Hematopoietic multipotent progenitor cell treated with erythropoietin and hydrocortisone succinate and interleukin-3 and kit ligand, for 4 days (in vitro differentiated cells): Measurements from ENCODE around the gene EMP3.
"Not testable (repeated sequence)": the region's sequence is repeated elsewhere in the genome, so short reads cannot be mapped to it uniquely, and the experiment has no call there.

ENCODE experiments used
- DNase-seq: peaks from one replicate; pipeline ENCODE4 v3.0.0-alpha.2; 2015

The EMP3 gene

DNA sequence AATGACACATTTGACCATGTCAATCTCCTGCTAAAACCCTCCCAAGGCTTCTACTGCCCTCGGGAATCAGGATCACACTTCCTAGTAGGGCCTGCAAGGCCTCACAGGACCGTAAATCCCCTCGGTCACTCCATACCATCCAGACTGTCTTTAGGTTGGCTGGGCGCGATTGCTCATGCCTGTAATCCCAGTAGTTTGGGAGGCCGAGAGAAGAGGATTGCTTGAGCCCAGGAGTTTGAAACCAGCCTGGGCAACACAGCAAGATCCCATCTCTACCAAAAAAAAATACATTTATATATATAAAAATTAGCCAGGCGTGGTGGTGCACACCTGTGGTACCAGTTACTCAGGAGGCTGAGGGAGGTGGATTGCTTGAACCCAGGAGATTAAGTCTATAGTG, 23.4 kb downstream of the EMP3 start:
- DNase-seq: no peak

DNA sequence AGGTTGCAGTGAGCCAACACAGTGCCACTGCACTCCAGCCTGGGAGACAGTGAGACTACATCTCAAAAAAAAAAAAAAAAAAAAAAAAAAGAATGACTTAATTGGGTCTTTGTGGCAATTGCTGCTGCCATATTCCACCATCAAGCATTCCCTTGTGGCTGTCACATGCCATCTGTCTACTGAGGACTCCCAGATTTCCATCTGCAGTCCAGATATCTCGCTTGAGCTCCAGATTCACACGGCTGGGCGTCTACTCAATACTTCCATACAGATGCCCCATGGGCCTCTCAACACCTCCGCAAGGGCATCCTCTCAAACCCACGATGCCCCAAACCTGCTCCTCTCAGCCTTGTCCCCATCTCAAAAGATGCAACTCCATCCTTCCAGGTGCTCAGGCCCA, 25.5 kb downstream of the EMP3 start:
- no peak for DNase-seq

DNA sequence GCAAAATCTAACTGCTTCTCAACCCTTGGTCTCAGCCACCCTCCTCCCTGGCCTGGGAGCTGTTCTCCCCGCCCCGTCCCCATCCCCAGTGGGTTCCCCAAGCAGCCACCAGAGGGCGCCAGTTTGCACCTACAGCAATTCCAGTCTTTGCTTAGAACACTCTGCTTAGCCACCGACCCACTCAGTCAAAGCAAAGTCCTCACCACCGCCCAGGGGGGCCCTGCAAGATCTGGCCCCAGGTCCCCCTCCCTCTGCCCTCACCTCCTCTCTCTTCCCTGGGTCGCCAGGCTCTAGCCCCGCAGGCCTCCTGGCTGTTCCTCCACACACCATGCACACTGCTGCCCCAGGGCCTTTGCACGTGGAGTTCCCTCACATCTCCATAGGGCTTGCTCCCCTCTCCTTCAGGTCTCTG, 26.0 kb downstream of the EMP3 start:
- DNase-seq: peak; percentile 87

DNA sequence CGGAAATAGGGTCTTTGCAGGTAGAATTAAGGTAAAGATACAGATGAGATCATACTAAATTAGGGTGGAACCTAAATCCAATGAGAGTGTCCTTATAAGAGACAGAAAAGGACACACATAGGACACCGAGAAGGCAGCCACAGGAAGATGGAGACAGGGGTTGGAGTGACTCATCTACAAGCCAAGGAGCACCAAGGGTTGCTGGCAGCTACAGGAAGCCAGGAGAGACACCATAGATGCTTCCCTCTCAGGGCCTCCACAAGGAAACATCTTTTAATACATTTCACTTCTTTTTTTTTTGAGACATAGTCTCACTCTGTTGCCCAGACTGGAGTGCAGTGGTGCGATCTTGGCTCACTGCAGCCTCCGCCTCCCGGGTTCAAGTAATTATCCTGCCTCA, 28.3 kb downstream of the EMP3 start:
- DNase-seq: no peak

DNA sequence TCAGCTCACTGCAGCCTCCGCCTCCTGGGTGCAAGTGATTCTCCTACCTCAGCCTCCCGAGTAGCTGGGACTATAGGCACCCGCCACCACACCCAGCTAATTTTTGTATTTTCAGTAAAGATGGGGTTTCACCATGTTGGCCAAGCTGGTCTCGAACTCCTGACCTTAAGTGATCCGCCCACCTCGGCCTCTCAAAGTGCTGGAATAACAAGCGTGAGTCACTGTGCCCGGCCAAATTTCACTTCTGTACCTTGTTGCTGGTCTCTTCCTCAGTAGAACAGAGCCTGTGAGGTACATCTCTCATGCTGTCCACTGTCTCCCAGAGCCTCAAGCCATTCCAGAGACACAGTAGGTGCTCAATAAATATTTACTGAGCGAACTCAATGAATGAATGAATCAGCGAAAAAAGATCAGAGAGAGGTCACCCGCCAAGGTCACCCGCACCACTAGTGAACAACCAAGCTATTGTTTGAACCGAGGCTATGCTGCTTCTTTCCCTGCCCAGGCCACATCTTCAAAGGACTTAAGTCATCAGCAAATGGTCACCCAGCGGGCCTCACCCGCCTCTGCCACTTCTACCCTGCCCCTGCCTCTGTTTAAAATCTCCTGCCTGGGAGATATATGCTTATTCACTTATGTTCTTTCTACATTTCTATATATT, 29.1 kb downstream of the EMP3 start:
- no peak for DNase-seq

DNA sequence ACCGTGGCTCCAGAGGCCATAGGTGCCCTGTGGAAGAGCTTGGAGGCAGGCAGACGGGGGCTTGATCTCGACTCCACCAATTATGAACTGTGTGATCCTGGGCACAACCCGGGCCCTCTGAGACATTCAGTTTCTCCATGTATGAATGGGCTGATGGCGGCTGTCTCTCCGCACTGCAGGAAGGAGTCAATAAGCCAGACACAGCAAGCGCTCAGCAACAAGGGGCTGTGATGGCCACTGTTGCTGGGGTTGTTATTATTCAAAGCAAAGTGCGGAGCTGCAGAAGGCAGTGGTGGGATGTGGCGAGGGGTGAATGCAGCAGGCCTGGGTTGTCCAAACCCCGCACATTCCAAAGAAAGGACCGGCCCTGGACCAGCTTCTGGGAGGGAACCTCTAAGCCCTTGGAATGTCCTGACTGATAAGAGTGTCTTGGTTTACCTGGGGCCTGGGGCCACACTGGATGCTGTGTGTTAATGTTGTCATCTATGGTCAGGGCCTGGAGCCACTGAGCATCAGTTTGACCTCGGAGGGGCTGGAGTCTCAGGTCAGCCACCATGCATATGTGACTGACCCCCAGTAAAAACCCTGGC, 30.1 kb downstream of the EMP3 start:
- DNase-seq: no peak

DNA sequence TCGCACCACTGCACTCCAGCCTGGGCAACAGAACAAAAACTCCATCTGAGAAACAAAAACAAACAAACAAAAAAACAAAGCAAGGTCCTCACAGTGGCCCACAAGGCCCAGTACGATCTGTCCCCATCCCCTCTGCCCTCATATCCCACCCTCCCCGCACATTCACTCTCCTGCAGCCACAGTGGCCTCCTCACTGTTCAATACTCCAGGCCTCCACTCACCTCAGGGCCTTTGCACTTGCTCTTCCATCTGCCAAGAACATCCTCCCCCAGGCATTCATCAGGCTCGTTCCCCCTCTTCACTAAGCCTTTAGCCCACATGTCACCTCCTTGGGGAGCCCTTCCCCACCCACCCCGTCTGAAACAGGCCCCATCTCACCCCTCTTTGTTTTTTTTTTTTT, 33.8 kb downstream of the EMP3 start:
- no peak for DNase-seq

DNA sequence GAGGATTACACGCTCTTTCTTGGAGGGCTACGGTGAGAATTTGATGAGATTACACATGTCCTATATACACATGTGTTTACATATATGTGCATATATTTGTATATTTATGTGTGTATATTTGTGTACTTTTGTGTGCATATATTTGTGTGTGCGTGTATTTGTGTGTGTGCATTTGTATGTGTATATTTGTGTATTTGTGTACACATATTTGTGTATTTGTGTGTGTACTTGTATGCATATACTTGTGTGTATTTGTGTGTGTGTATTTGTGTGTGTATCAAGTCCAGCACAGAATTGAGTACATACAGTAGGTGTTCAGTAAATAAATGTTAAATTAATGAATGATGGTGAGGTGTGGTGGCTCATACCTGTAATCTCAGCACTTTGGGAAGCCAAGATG, 36.6 kb downstream of the EMP3 start:
- no peak for DNase-seq

DNA sequence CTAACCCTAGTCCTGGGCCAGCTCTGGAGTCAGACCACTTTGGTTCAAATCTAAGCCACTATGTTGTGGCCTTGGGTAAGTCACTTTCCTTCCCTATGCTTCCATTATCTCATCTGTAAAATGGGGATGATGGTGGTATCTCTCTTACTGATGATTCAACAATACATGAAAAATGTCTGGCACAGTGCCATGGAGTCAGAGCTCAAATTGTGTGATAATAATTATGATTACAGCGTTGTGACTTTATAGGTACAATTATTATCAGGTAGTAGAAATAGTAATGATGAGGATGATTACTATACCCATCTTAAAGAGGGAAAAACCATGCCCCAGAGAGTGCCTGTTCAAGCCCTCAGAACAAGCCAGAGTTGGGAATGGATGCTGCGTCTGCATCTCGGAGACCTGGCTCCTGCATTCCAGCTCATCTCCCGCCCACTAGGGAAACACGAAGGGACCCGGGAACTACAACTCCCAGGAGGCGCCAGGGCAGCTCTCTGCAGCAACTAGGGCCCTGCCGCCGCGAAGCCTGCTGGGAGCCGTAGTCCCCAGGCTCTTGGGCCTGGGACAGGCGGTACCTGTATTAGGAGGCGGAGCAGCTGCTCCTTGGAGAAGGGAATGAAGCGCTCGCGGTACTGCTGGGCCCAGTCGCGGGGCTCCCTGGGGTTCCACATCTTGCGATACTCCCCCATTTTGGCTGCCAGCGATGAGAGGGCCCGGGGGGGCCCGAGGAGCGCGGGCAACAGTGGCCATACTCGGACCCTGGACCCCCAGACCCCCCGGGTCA, 37.6 kb downstream of the EMP3 start:
- peak; percentile 97 for DNase-seq

DNA sequence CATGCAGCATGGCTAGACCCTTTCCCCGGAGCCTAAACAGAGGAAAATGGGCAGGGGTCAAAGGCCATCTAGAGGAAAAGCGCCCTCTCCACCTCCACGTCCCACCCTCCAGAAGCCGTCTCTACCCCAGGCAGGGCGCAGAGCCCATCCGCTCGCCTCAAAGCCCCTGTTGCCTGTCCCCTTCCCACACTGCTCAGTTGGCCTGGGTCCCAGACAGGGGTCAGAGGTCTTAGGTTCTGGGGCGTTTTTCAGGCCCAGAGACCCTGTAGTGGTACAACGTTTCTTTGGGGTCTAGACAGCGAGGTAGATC, 38.1 kb downstream of the EMP3 start:
- DNase-seq: no peak

DNA sequence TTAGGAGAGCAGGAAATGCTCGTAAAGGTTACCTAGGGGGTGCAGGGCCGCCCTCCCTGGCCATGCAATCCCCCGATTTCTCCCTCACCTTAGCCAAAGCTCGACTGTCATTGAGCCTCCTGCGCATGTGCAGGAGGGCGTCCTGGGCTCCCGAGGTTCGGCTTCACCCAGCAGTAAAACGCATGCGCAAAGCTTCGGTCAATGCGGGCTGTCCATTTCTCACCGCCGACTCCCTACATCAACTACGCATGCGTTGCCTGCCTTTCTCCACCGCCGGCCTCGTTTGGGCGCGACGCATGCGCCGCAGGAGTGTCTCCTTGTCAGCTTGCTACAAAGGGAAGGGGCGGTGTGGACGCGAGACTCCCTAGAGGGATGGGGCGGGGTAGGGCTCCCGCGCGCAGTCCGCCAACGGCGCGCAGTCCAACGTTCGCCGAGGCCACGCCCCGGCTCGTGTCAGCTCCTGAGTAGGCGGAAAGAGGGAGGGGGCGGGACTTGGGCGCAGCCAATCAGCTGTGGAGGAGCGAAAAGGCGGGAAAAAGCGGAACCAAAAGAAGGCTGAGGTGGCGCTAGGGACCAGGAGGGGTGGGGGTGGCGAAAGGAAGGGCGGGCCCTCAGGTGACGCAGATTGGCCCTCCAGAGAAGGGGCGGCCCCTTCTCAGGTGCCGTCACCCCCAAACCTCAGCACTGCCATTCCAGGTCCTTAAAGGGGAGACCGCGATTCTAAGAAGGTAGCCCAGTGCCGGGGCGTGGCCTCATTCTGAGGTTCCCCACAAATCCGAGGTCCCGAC, 38.7 kb downstream of the EMP3 start, which contains the start of the genes SYNGR4 and TMEM143:
Gene SYNGR4 (plus strand): TSS at position 558 of the 788 bp plus-strand sequence. CDS start 1,476 bp downstream, outside the sequence.
Gene TMEM143 (minus strand): TSS at position 131 of the 788 bp plus-strand sequence. CDS start 20 bp downstream, at position 111.
- DNase-seq: peak; percentile 100

DNA sequence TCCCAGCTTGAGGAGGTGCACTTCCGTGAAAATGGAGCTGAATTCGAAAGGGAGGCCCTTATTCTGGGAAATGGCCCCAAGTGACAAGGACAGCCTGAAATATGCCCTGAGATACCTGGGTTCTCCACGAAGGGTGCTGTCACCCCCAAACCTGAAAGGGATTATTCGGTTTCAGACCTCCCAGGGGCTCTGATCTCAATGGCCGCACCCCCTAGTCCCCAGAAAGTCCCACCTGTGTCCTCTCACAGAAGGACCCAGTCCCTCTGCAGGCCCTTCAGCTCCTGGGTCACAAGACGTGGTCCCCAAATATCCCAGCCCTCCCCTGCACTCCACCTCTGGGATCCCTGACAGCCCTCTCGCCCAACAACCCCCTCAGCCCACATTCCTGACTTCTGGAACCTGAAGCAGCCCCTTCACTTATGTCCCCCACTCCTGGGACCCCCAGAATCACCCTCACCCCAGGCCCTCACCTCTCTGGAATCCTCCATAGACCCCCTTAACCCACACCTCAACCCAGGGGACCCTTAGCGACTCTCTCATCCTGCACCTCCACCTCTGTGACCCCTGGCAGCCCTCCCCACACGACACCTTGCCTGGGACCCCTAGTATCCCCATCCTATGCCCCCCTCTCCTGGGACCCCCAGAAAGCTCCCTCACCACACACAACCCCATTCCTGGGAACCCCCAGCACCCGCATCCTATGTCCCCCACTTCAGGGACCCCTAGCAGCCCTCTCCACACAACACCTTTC, 39.4 kb downstream of the EMP3 start:
- no peak for DNase-seq

DNA sequence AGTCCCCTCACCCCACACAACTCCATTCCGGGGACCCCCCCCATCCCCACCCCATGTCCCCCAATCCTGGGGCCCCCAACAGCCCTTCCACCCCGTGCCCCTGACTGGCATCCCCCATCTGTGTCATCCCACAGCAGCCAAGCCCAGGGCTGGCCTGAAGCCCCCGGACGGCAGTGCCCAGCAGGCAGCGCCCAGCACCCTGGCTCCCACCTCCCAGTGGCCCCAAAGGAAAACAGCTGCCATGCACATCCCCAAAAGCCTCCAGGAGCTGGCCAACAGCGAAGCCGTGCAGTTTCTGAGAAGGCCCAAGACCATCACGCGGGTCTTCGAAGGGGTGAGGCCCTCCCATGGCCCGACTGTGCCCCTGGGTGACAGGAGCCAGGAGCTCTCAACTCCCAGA, 40.2 kb downstream of the EMP3 start:
- no peak for DNase-seq

DNA sequence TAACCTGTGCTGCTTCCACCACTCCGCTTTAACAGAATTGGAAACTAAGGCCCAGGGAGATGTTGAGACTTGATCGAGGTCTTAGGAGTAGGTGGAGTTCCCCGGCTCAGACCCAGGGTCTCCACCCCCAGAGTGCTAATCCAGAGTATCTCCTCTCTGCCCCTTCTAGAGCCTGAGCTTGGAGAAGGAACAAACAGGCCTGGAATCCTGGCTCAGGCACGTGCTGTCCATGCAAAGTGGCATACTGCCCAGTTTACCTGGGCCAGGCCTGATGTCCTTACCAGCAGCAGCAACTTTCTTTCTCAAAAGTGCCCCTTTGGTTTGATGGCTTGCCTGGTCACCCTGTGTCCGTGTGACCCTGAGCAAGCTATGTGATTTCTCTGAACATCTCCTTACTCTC, 42.5 kb downstream of the EMP3 start:
- no peak for DNase-seq

DNA sequence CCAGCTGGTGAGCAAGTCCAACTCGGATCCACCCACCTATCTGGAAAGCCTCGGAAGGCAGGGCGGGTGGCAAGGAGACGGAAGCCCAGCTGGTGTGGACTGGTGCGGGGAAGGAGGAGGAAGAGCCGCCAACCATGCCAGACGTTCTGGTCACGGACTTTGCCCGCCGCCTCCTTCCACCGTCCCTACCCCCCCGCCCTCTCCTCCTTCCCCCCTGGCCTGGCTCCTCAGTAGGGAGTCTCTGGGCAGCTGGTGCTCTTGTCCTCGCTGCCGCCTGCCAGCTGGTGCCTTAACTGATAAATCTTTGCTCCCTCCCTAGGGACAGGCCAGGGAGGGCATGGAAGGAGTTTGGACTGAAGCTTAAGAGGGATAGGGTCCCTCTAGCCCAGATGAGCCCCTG, 43.6 kb downstream of the EMP3 start:
- no peak for DNase-seq

DNA sequence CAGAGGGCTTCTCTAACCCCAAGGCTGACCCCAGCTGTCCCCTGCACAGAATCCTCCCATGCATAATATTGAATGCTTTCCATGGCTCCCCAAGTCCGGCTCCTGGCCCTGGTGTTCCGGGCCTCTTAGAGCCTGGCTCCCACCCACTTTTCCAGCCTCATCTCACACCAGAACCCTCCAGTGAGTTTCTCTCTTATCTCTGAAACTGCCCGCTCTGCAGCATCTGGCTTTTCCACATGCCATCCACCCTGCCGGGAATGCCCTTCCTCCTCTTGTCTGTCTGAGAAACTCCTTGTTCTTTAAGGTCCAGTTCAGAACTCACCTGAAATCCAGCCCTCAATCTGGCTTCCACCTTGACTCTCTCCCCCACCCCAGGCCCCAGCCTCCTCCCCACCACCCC, 45.6 kb downstream of the EMP3 start:
- no peak for DNase-seq

DNA sequence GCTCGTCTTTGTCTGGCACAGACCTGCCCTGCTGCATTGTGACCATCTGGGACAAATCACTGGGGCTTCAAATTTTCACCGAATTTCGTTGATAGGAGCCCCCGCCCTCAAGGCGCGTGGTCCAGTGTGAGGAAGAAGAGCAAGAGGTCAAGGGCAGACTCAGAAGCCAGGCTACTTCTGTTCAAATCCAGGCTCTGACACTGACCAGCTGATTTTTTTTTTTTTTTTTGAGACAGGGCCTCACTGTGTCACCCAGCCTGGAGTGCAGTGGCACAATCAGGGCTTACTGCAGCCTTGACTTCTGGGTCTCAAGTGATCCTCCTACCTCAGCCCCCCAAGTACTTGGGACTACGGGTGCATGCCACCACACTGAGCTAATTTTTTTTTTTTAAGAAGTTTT, 46.0 kb downstream of the EMP3 start:
- DNase-seq: no peak

DNA sequence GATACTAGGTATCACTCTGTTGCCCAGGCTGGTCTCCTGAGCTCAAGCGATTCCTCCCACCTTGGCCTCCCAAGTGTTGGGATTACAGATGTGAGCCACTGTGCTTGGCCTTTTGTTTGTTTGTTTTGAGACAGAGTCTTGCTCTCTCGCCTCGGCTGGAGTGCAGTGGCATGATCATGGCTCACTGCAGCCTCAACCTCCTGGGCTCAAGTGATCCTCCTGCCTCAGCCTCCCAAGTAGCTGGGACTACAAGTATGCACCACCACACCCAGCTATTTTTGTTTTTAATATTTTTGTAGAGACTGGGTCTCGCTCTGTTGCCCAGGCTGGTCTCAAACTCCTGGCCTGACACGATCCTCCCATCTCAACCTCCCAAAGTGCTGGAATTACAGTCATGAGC, 46.4 kb downstream of the EMP3 start:
- DNase-seq: not testable (repeated sequence)

DNA sequence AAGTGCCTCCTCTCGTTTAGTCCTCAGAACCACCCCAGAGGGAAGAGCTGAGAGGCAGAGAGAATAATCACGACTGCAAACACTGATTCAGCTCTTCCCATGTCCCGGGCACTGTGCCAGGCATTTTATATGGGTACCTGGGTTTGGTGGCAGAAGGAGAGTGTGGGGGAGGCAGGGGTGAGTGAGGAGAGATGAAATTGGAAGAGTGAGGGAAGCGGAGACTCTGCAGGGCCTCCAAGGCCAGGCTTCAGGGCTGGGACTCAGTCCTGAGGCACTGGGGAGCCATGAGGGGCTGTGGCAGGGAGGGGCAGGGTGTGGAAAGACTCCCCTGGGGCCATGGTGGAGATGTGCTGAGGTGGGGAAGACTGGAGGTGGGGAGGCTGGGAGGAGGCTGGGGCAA, 47.6 kb downstream of the EMP3 start:
- no peak for DNase-seq

DNA sequence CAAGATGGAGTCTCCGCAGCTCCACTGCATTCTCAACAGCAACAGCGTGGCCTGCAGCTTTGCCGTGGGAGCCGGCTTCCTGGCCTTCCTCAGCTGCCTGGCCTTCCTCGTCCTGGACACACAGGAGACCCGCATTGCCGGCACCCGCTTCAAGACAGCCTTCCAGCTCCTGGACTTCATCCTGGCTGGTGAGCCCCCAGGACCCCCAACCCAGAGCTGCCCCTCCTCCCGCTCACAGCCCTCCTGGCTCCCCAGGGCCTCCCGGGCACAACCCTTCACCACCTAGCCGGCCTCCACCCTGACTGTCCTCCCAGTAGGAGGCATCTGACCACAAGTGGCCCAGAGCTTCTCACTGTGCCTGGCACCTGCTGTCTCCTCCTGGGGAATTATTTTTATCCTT, 48.2 kb downstream of the EMP3 start:
- DNase-seq: no peak

DNA sequence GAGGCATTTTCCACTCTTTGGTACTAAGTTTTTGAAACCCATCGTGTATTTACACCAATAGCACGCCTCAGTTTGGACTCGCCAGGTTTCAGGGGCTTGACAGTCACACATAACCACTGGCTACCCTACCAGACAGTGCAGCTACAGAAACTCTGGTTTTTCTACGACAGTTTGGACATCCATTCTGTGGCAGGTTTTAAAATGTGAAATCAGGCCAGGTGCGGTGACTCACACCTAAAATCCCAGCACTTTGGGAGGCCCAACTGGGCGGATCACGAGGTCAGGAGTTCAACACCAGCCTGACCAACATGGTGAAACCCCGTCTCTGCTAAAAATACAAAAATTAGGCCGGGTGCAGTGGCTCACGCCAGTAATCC, 52.8 kb downstream of the EMP3 start:
- DNase-seq: no peak

DNA sequence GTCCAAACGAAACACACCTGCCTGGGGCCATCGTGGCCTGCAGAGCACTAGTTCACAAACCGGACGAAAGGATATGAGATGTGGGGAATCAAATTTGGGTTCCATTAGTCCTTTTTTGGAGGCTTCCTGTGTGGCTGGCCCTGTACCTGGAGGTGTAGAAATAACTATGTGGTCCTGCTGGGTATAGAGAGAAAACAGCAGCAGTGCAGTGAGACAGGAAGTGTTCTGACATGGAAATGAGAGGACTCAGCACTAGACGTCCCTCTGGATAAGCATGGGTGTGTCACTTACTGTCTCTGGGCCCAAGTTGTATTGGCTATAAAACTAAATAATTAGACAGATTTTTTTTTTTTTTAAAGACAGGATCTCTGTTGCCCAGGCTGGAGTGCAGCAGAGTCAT, 53.7 kb downstream of the EMP3 start:
- DNase-seq: peak; percentile 35
